ENCODE data around the gene HOXD4.

Gene HOXD4

GRCh38 chr2:176172007-176172894 is 20.9 kb downstream of the HOXD4 start:
- no peak for DNase-seq

GRCh38 chr2:176172895-176173566 is 21.7 kb downstream of the HOXD4 start:
- no peak for DNase-seq

- DNase-seq: no peak
These were observed 22.4 kb downstream of the HOXD4 start for GRCh38 chr2:176173567-176174381.

- DNase-seq: no peak
These were observed 23.1 kb downstream of the HOXD4 start for GRCh38 chr2:176174382-176174823.

- DNase-seq: no peak
These were observed 23.7 kb downstream of the HOXD4 start for GRCh38 chr2:176174824-176175708.

- no peak for DNase-seq
These were observed 24.6 kb downstream of the HOXD4 start for GRCh38 chr2:176175709-176176607.

- DNase-seq: no peak
These were observed 26.3 kb downstream of the HOXD4 start for GRCh38 chr2:176177580-176178037.

- no peak for DNase-seq
These were observed 26.8 kb downstream of the HOXD4 start for GRCh38 chr2:176178038-176178756.

- no peak for DNase-seq
These were observed 27.5 kb downstream of the HOXD4 start for GRCh38 chr2:176178757-176179295.

- DNase-seq: no peak
These were observed 30.2 kb downstream of the HOXD4 start for GRCh38 chr2:176181551-176181950.

- no peak for DNase-seq
These were observed 31.3 kb downstream of the HOXD4 start for GRCh38 chr2:176182671-176183070.

- DNase-seq: no peak
These were observed 33.4 kb downstream of the HOXD4 start for GRCh38 chr2:176184749-176185148.

GRCh38 chr2:176186024-176186423 is 34.7 kb downstream of the HOXD4 start:
- no peak for DNase-seq

- DNase-seq: no peak
These were observed 36.0 kb downstream of the HOXD4 start for GRCh38 chr2:176187200-176187898.

GRCh38 chr2:176187899-176188773 is 36.8 kb downstream of the HOXD4 start, which contains the start of gene HOXD1:
HOXD1 (plus strand) TSS chr2:176188668; CDS start chr2:176188802, 134 bp downstream.
- peak; percentile 48 for DNase-seq

- no peak for DNase-seq
These were observed 37.7 kb downstream of the HOXD4 start for GRCh38 chr2:176188774-176189680.

Measured in fibroblast of skin of back (primary cell).